Right lobe of liver (tissue), 6 donors: ENCODE data around the gene ATL2. TPM values are rescaled to one million over a fixed set of nuclear protein-coding genes. Genes with fewer than 3 reads are reported as not detected.

Experiments
- ATAC-seq, 4 donors: fragments of 200-7000 bp; cut with Tn5 transposase; one replicate each; pipeline ENCODE4 v1.9.1; 2020; ENCODE audit warnings: mild to moderate bottlenecking in 4 of 4, moderate library complexity in 4 of 4
- DNase-seq, 3 donors: peaks; one replicate each; pipeline ENCODE4 v3.0.0-alpha.2; 2020
- H3K27ac ChIP-seq, 3 donors: fragments of 200-600 bp; one replicate each; pipeline ENCODE4 v1.8.0; 2022
- H3K27me3 ChIP-seq, 2 donors: fragments of 200-600 bp; one replicate each; pipeline ENCODE4 v1.8.0; 2022
- H3K36me3 ChIP-seq, 4 donors: fragments of 200-600 bp; sonication (generic) in 1 of 4; one replicate each; pipeline versions ENCODE4 v1.5.1 to v1.8.0; 2017 to 2022; ENCODE audit warnings: control low read depth in 1 of 4
- H3K4me1 ChIP-seq, 4 donors: fragments of 200-600 bp; sonication (generic) in 1 of 4; one replicate each; pipeline versions ENCODE4 v1.5.1 to v1.8.0; 2017 to 2022; ENCODE audit warnings: control low read depth in 1 of 4
- H3K4me3 ChIP-seq, 3 donors: fragments of 200-600 bp; one replicate each; pipeline ENCODE4 v1.8.0; 2022
- H3K9me3 ChIP-seq, 4 donors: fragments of 200-600 bp; sonication (generic) in 1 of 4; one replicate each; pipeline versions ENCODE4 v1.5.1 to v1.8.0; 2017 to 2022; ENCODE audit warnings: control low read depth in 1 of 4
- POLR2A ChIP-seq: fragments of 450-650 bp; IDR thresholded peaks from one replicate; pipeline ENCODE4 v1.6.1; 2017; ENCODE audit warnings: antibody characterized with exemption, mild to moderate bottlenecking
- WGBS: methylation state at CpG from one replicate; pipeline ENCODE4 v1.1.6; 2018; ENCODE audit warnings: low coverage, low lambda C conversion rate; ENCODE audit not compliant: insufficient coverage; ENCODE audit errors: missing lambda C conversion rate; 5-methylcytosine and 5-hydroxymethylcytosine counted together
- intact Hi-C, 2 donors: fragments of 100-400 bp; cut with DNase I; formaldehyde crosslinking; loops; one replicate each; pipeline versions ENCODE4 v1.11.2 to v1.14.1; 2022
- total RNA-seq, 6 experiments: library from RNA; depleted of rRNA in 2 of 6; stranded (reverse); fragments of >200 nt in 2 of 6; fragmentation: NEBNext Ultra II Directional in 3 of 6; extraction: Animal tissue kit (Norgen Biotek cat#: 25700) in 3 of 6; gene quantifications; one replicate each; pipeline versions ENCODE4 v1.1.0 to v1.2.4, GENCODE V29; 2016 to 2023
- TF ChIP-seq, protein P1 (sequence below), 4 donors: fragments of 200-600 bp in 3 of 4; fragments of 450-650 bp in 1 of 4; IDR thresholded peaks; one replicate each; pipeline versions ENCODE4 v1.5.1 to v1.8.0; 2016 to 2022; ENCODE audit warnings: antibody characterized with exemption in 4 of 4, mild to moderate bottlenecking in 2 of 4
- donor health status: DM: no; HTN: yes; CAD: no.
- donor health status: DM: no; HTN: no; CAD: no.
- donor health status: DM: no; HTN: no; CAD: no.
- donor health status: DM: no; HTN: yes; CAD: no.
- donor health status: DM: no; HTN: yes; CAD: no.

The ATL2 gene
- total RNA-seq, 6 experiments from 2014 or later, result 39.1 to 57.5 (median 46.3) TPM

DNA sequence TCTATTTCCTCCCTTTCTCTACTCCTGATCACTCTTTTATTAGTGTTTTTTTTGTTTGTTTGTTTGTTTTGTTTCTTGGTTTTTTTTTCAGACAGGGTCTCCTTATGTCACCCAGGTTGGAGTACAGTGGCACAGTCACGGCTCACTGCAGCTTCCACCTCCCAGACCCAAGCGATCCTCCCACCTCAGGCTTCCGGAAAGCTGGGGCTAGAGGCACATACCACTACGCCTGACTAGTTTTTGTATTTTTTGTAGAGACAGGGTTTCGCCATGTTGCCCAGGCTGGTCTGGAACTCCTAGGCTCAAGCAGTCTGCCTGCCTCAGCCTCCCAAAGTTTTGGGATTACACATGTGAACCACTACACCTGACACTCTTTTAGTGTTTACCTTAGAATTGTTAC is 122.3 kb downstream of the ATL2 start:
- intact Hi-C loops, result no loop called here
- H3K4me1 ChIP-seq, result no peaks in the 10 kb centered on the region
- no peak overlapping the region for H3K4me3 ChIP-seq
- no peaks in the 10 kb centered on the region for H3K27me3 ChIP-seq
- TF ChIP-seq, protein P1, sequence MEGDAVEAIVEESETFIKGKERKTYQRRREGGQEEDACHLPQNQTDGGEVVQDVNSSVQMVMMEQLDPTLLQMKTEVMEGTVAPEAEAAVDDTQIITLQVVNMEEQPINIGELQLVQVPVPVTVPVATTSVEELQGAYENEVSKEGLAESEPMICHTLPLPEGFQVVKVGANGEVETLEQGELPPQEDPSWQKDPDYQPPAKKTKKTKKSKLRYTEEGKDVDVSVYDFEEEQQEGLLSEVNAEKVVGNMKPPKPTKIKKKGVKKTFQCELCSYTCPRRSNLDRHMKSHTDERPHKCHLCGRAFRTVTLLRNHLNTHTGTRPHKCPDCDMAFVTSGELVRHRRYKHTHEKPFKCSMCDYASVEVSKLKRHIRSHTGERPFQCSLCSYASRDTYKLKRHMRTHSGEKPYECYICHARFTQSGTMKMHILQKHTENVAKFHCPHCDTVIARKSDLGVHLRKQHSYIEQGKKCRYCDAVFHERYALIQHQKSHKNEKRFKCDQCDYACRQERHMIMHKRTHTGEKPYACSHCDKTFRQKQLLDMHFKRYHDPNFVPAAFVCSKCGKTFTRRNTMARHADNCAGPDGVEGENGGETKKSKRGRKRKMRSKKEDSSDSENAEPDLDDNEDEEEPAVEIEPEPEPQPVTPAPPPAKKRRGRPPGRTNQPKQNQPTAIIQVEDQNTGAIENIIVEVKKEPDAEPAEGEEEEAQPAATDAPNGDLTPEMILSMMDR (IDR thresholded peaks at IDR 0.05), result no peak
- no peak for TF ChIP-seq POLR2A
- 100% methylated on average over 4 of the region's 5 CpGs for WGBS
- DNase-seq, result no peak
- H3K9me3 ChIP-seq, result no peaks in the 10 kb centered on the region
- no peak overlapping the region for H3K27ac ChIP-seq
- ATAC-seq, result no peak
- no peaks in the 10 kb centered on the region for H3K36me3 ChIP-seq

DNA sequence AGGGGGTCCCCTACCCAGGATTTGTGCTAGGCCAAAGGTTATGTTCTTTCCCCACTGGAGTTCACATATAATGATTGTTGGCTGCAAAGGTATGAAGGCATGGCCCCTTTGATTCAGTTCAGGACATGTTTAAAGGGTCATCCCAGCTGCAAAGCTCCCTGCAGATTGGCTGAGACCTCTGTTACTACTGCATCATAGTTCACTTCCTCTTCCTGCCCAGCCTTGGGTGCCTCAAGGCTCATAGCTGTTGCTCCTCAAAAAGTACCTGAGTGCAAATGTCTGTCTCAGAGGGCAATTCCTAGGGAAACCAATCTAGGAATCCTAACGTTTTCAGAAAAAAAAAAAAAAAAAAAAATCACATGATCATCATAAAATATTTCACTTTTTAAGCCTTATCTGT is 125.1 kb downstream of the ATL2 start:
- intact Hi-C loops, result no loop called here
- H3K36me3 ChIP-seq, result no peaks in the 10 kb centered on the region
- no peak overlapping the region for H3K4me3 ChIP-seq
- no peaks in the 10 kb centered on the region for H3K9me3 ChIP-seq
- H3K4me1 ChIP-seq, result no peaks in the 10 kb centered on the region
- no peaks in the 10 kb centered on the region for H3K27me3 ChIP-seq
- no peak overlapping the region for H3K27ac ChIP-seq
- TF ChIP-seq, protein P1 (IDR thresholded peaks at IDR 0.05), result no peak
- no peak for TF ChIP-seq POLR2A
- DNase-seq (no peak), ATAC-seq (no peak)
- 40% methylated on average over 1 of the region's 1 CpG for WGBS

DNA sequence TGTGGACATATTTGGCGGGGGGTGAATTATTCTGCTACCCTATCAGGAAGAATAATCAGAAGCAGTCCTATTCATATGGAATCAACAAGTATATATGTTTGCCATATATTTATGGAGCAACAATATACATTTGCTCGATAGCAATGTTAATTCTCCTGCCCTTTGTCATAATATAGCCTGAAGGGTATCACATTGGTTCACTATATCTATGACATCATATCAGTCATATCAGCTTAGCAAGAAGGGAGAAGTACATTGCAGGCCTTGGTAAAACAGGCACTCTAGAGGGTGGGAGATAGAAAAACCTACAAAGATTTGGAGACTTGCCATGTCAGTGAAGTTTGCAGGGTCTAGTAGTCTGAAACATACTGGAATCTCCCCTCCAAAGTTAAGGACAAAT is 128.4 kb downstream of the ATL2 start:
- intact Hi-C loops, result no loop called here
- Histone ChIP-seq H3K36me3 (no peaks in the 10 kb centered on the region), H3K4me3 (no peak overlapping the region), H3K4me1 (no peaks in the 10 kb centered on the region), H3K27me3 (no peaks in the 10 kb centered on the region), H3K9me3 (no peaks in the 10 kb centered on the region), H3K27ac (no peak overlapping the region)
- TF ChIP-seq POLR2A, result no peak
- TF ChIP-seq, protein P1 (IDR thresholded peaks at IDR 0.05), result no peak
- no peak for ATAC-seq
- no peak for DNase-seq
- WGBS, result 78% methylated on average over 2 of the region's 2 CpGs

DNA sequence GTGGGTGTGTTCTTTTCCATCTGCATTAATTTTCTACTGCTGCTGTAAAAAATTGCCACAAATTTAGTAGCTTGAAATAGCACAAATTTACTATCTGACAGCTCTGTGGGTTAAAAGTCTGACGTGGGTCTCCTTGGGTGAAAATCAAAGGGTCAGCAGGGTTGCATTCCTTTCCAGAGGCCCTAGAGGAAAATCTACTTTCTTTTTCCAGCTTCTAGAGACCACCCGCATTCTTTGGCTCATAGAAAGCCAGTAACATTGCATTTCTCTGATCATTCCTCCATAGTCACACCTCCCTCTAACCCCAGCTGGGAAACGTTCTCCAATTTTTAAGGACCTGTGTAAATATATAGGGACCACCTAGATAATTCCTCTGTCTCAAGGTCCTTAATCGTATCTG is 128.8 kb downstream of the ATL2 start:
- H3K4me1 ChIP-seq, result no peaks in the 10 kb centered on the region
- no peaks in the 10 kb centered on the region for H3K36me3 ChIP-seq
- no peak for DNase-seq
- no peak overlapping the region for H3K27ac ChIP-seq
- WGBS, result 87% methylated on average over 4 of the region's 4 CpGs
- H3K27me3 ChIP-seq, result no peaks in the 10 kb centered on the region
- H3K4me3 ChIP-seq, result no peak overlapping the region
- TF ChIP-seq, protein P1 (IDR thresholded peaks at IDR 0.05), result no peak
- no peak for ATAC-seq
- no peaks in the 10 kb centered on the region for H3K9me3 ChIP-seq
- intact Hi-C loops, result no loop called here

DNA sequence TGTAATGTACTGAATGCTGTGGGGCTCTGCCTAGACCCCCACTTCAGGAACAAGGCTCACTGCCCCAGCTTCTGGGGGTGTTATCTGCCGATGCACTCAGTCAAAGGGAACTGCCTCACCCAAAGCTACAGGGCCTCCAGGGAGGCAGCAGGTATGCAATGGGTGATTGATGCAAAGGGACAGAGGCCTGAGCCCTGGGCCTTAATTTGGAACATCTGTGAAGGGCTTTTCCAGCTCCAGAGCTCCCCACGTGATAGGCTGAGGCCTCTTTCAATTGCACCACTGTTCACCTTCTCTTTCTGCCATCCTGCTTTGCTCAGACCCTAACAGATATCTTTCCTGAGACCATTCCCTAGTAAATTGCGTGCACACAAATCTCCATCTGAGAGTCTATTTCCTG is 131.0 kb downstream of the ATL2 start:
- intact Hi-C loops, result no loop called here
- no peak overlapping the region for H3K27ac ChIP-seq
- ATAC-seq, result no peak
- H3K4me3 ChIP-seq, result no peak overlapping the region
- H3K4me1 ChIP-seq, result no peaks in the 10 kb centered on the region
- no peaks in the 10 kb centered on the region for H3K9me3 ChIP-seq
- WGBS, result 100% methylated on average over 1 of the region's 3 CpGs
- DNase-seq, result no peak
- H3K36me3 ChIP-seq, result no peaks in the 10 kb centered on the region
- TF ChIP-seq, protein P1 (IDR thresholded peaks at IDR 0.05), result no peak
- no peak for TF ChIP-seq POLR2A
- H3K27me3 ChIP-seq, result no peaks in the 10 kb centered on the region
